Astrocyte (in vitro differentiated cells and primary cell): ENCODE measurements around the gene FMN2.

Experiments
- EZH2 ChIP-seq: IDR thresholded peaks from 2 replicates; pipeline ENCODE4 v1.6.1; 2012; ENCODE audit warnings: mild to moderate bottlenecking, low read length, inconsistent platforms; ENCODE audit not compliant: insufficient read depth
- TF ChIP-seq, protein P1 (sequence below): IDR thresholded peaks from 2 replicates; pipeline ENCODE4 v1.5.1; 2011; ENCODE audit warnings: low read depth, mild to moderate bottlenecking, inconsistent platforms, low read length, moderate library complexity; ENCODE audit not compliant: insufficient read depth

DNA sequence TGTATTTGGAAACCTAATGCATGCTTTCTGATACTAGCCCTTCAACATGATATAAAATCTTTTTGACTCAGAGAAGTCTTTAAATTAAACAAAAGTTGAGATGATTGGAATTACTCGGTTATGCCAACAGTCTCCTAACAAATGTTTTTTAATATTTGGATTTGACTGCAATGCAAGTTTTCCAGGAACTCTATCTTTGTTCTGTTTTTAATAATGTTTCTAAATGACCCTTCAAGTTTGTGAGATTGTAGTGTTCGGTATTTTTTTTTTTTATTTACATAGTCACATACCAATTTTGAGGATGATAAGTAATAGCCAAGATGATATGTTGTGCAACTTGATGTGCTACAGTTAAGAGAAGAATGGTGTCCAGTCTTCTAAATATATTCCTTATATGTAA is 258.0 kb downstream of the FMN2 start:
- TF ChIP-seq, protein P1, sequence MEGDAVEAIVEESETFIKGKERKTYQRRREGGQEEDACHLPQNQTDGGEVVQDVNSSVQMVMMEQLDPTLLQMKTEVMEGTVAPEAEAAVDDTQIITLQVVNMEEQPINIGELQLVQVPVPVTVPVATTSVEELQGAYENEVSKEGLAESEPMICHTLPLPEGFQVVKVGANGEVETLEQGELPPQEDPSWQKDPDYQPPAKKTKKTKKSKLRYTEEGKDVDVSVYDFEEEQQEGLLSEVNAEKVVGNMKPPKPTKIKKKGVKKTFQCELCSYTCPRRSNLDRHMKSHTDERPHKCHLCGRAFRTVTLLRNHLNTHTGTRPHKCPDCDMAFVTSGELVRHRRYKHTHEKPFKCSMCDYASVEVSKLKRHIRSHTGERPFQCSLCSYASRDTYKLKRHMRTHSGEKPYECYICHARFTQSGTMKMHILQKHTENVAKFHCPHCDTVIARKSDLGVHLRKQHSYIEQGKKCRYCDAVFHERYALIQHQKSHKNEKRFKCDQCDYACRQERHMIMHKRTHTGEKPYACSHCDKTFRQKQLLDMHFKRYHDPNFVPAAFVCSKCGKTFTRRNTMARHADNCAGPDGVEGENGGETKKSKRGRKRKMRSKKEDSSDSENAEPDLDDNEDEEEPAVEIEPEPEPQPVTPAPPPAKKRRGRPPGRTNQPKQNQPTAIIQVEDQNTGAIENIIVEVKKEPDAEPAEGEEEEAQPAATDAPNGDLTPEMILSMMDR: no peak
- no peak for TF ChIP-seq EZH2
